Measurements from ENCODE around the gene GPR101. TPM values are rescaled to one million over a fixed set of nuclear protein-coding genes. Genes with fewer than 3 reads are reported as not detected.
"Not testable (repeated sequence)": the region's sequence is repeated elsewhere in the genome, so short reads cannot be mapped to it uniquely, and the experiment has no call there.

Gene GPR101
- polyA plus RNA-seq, 12 donors = not detected

GRCh38 chrX:137028699-137029098 lies 5.1 kb downstream of the GPR101 start:
- no peak for DNase-seq

GRCh38 chrX:137025930-137026329 lies 7.9 kb downstream of the GPR101 start:
- DNase-seq = no peak

GRCh38 chrX:137000236-137000635 lies 33.6 kb downstream of the GPR101 start:
- DNase-seq = not testable (repeated sequence)

GRCh38 chrX:136999024-136999423 lies 34.8 kb downstream of the GPR101 start:
- DNase-seq = no peak

Other genes with a start within 250 kb of the GPR101 start
- gene RBMX, start 153.3 kb downstream of the GPR101 start, polyA plus RNA-seq (ENCODE audit: insufficient read length in 12 of 12) = 100 to 1,000 TPM in 11 of 12 donors, not detected in 1; 187 to 309 (median 242) TPM